ENCODE measurements around the gene SLC35F4. TPM values are rescaled to one million over a fixed set of nuclear protein-coding genes. Genes with fewer than 3 reads are reported as not detected.

SLC35F4 gene
- not detected for total RNA-seq
- polyA plus RNA-seq = not detected

DNA sequence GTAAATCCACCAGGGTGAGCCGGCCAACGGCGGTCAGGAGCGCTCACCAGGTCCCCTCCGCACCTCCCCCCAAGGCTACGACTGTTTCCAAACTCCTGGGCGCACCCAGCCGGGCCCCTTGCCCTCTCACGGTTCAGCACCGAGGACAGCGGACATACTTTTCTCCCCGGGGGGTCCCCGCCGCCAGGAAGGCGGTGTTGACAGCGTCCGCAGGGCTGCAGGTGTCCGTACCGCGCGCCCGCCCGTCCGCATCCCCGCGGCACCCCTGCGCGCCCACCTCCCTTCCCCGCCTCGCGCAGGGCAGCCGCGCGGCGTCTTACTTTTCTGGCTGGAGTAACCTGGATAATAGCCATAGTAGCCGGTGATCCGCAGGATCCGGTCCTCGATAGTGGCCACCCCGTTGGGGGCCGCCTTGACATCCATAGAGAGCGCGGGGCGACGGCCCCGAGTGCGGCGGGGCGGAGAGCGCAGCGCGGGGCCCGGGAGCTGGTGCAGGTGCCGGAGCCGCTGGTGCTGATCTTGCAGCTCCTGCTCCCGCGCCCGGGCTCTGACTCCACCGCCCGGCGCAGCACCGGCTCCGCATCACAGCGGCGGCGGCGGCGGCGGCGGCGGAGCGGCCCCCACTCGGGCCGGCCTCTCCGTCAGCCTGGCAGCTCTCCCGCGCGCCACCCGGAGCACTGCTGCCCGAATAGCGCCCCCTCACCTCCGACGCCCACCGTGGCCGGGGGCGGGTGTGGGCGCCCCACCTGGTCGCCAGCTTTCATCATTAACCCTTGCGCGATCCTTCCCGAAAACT lies at the start of gene SLC35F4:
SLC35F4 (minus strand) TSS at position 690 of the 796 bp plus-strand sequence.
- CTCF ChIA-PET = no interaction called here
- no peaks in the 10 kb centered on the region for H3K4me1 Mint-ChIP-seq
- DNase-seq = no peak
- POLR2A ChIA-PET = no interaction called here
- no peak within 1 kb of the TSS for H3K4me3 Mint-ChIP-seq
- Histone ChIP-seq H3K4me3 (ENCODE audit: low read length) (no peak within 1 kb of the TSS), H3K27me3 (ENCODE audit: insufficient read depth, low read length, poor library complexity, severe bottlenecking) (no peaks in the 10 kb centered on the region), H3K36me3 (ENCODE audit: insufficient read depth, low read length) (no peaks in the 10 kb centered on the region), H3K4me1 (ENCODE audit: insufficient read depth, low read length) (no peaks in the 10 kb centered on the region), H3K27ac (ENCODE audit: low read depth, low read length) (no peak within 1 kb of the TSS), H3K9me3 (ENCODE audit: low read length) (no peaks in the 10 kb centered on the region)
- H3K36me3 Mint-ChIP-seq = no peaks in the 10 kb centered on the region
- peaks cover 11 to 32% of the 10 kb centered on the region in 2 donors for H3K27me3 Mint-ChIP-seq
- H3K9me3 Mint-ChIP-seq = peaks cover 0 to 3% (median 0%) of the 10 kb centered on the region in 5 donors
- H3K27ac Mint-ChIP-seq = no peak within 1 kb of the TSS

DNA sequence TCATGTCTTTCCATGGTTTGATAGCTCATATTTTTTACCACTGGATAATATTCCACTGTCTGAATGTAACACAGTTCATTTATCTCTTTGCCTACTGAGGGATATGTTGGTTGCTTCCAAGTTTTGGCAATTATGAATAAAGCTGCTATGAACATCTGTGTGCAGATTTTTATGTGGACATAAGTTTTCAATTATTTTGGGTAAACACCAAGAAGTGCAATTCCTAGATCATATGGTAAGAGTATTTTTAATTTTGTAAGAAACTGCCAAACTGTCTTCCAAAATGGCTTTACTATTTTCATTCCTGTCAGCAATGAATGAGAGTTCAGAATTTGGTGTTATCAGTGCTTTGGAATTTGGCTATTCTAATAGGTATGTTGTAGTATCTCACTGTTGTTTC lies 43.7 kb upstream of the SLC35F4 start:
- no peaks in the 10 kb centered on the region for H3K4me1 Mint-ChIP-seq
- Histone ChIP-seq H3K9me3 (ENCODE audit: low read length) (no peaks in the 10 kb centered on the region), H3K4me1 (ENCODE audit: insufficient read depth, low read length) (no peaks in the 10 kb centered on the region), H3K36me3 (ENCODE audit: insufficient read depth, low read length) (no peaks in the 10 kb centered on the region), H3K27me3 (ENCODE audit: insufficient read depth, low read length, poor library complexity, severe bottlenecking) (no peaks in the 10 kb centered on the region), H3K27ac (ENCODE audit: low read depth, low read length) (no peak overlapping the region), H3K4me3 (ENCODE audit: low read length) (no peak overlapping the region)
- H3K36me3 Mint-ChIP-seq = no peaks in the 10 kb centered on the region
- H3K9me3 Mint-ChIP-seq = peaks cover 0 to 3% (median 2%) of the 10 kb centered on the region in 5 donors
- H3K27ac Mint-ChIP-seq = no peak overlapping the region
- H3K4me3 Mint-ChIP-seq = no peak overlapping the region
- peaks cover 0 to 6% of the 10 kb centered on the region in 2 donors for H3K27me3 Mint-ChIP-seq
- CTCF ChIA-PET = no interaction called here
- no peak for DNase-seq
- POLR2A ChIA-PET = no interaction called here

DNA sequence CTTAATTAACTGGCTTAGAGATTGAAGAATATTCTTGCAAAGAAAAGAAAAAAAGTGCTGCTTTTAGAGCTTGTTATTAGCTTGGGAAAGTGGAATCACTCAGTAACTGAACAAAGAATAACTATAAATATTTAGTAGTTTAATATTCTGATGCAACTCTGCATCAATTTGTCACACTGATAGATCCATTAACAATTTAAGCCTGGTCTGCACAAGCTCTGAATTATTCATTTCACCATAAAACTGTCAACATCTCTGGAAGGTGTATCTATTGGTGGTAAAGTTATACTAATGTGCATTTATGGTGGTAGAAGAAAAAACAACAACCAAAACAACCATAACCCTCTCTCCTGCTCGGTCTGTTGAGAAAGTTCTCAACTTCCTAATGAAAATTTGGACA lies 38.1 kb upstream of the SLC35F4 start:
- Mint-ChIP-seq H3K27ac (no peak overlapping the region), H3K27me3 (peaks cover 3 to 4% of the 10 kb centered on the region in 2 donors), H3K36me3 (no peaks in the 10 kb centered on the region), H3K9me3 (peaks cover 0 to 7% (median 0%) of the 10 kb centered on the region in 5 donors), H3K4me3 (no peak overlapping the region), H3K4me1 (no peaks in the 10 kb centered on the region)
- ChIA-PET CTCF (no interaction called here), POLR2A (no interaction called here)
- H3K27ac ChIP-seq (ENCODE audit: low read depth, low read length) = no peak overlapping the region
- H3K4me3 ChIP-seq (ENCODE audit: low read length) = no peak overlapping the region
- no peaks in the 10 kb centered on the region for H3K27me3 ChIP-seq (ENCODE audit: insufficient read depth, low read length, poor library complexity, severe bottlenecking)
- no peaks in the 10 kb centered on the region for H3K36me3 ChIP-seq (ENCODE audit: insufficient read depth, low read length)
- no peaks in the 10 kb centered on the region for H3K4me1 ChIP-seq (ENCODE audit: insufficient read depth, low read length)
- DNase-seq = no peak
- no peaks in the 10 kb centered on the region for H3K9me3 ChIP-seq (ENCODE audit: low read length)

DNA sequence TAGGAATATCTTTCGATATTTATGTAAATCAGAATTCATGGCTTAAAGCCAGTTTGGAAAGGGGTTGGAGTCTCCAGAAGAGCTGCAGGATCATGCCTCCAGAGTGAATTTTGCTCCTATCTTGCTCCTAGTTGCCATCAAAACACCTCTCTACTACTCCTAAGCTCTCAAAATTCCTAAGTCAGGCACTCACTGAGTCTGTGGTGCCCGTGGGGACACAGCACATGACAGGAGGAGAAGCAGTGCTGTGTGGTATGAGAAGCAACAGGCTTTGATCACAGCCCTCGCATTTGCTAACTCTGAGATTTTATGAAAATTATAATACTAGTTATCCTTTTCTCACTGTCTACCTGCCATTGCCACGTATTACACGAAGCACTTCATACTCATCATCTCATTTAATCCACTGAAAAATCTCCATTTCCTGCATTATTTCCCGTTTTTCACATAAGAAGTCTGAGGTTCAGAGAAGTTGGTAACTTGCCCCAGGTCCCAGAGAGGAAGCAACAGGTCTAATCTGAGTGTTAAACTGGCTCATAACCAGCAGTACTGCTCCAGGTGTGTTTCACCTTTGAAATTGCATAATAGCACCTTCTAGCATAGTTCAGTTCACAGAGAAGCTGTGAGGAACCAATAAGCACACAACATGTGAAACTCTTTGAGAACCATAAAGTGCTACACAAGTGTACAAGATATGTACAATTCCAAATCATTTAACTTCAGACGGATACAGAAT lies 33.1 kb upstream of the SLC35F4 start:
- H3K9me3 ChIP-seq (ENCODE audit: low read length) = no peaks in the 10 kb centered on the region
- H3K27ac ChIP-seq (ENCODE audit: low read depth, low read length) = no peak overlapping the region
- no peak overlapping the region for H3K4me3 ChIP-seq (ENCODE audit: low read length)
- no peaks in the 10 kb centered on the region for H3K4me1 Mint-ChIP-seq
- POLR2A ChIA-PET = no interaction called here
- H3K27ac Mint-ChIP-seq = no peak overlapping the region
- CTCF ChIA-PET = no interaction called here
- no peaks in the 10 kb centered on the region for H3K4me1 ChIP-seq (ENCODE audit: insufficient read depth, low read length)
- no peaks in the 10 kb centered on the region for H3K36me3 ChIP-seq (ENCODE audit: insufficient read depth, low read length)
- H3K9me3 Mint-ChIP-seq = peaks cover 0 to 7% (median 0%) of the 10 kb centered on the region in 5 donors
- H3K36me3 Mint-ChIP-seq = no peaks in the 10 kb centered on the region
- H3K27me3 ChIP-seq (ENCODE audit: insufficient read depth, low read length, poor library complexity, severe bottlenecking) = no peaks in the 10 kb centered on the region
- H3K27me3 Mint-ChIP-seq = peaks cover 0 to 16% of the 10 kb centered on the region in 2 donors
- no peak for DNase-seq
- H3K4me3 Mint-ChIP-seq = no peak overlapping the region

DNA sequence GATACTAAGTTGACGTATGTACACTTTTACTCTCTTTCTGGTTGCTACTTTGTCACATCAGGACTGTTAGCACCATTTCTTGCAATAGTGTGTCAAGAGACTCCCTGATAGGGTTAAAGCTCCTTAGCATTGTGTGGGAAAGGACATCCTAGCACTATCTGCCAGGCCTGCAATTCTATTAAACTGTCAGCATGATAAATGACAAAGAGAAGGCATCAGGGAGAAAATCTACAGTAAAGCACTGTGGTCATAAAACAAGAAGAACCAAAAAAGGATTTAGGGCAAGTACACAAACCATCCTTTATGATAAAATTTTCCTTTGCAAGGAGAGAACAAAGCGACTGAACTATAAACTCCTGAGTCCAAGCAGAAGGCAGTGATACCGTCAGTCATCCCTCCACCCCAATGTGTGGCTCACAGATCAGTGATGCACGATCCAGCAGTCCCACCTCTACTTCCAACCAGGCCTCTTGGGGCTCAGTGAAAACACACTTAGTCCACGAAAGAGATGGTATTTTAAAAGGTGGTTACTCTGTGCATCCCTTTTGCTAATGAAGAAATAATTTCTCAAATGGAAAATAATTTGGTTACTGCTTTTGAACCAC lies 31.4 kb upstream of the SLC35F4 start:
- H3K27ac Mint-ChIP-seq = no peak overlapping the region
- CTCF ChIA-PET = no interaction called here
- POLR2A ChIA-PET = no interaction called here
- H3K27me3 Mint-ChIP-seq = peaks cover 0 to 16% of the 10 kb centered on the region in 2 donors
- H3K36me3 ChIP-seq (ENCODE audit: insufficient read depth, low read length) = no peaks in the 10 kb centered on the region
- H3K4me3 ChIP-seq (ENCODE audit: low read length) = no peak overlapping the region
- H3K4me3 Mint-ChIP-seq = no peak overlapping the region
- no peaks in the 10 kb centered on the region for H3K36me3 Mint-ChIP-seq
- no peaks in the 10 kb centered on the region for H3K9me3 ChIP-seq (ENCODE audit: low read length)
- H3K4me1 ChIP-seq (ENCODE audit: insufficient read depth, low read length) = no peaks in the 10 kb centered on the region
- no peaks in the 10 kb centered on the region for H3K27me3 ChIP-seq (ENCODE audit: insufficient read depth, low read length, poor library complexity, severe bottlenecking)
- H3K4me1 Mint-ChIP-seq = no peaks in the 10 kb centered on the region
- no peak overlapping the region for H3K27ac ChIP-seq (ENCODE audit: low read depth, low read length)
- DNase-seq = no peak
- peaks cover 0 to 7% (median 0%) of the 10 kb centered on the region in 5 donors for H3K9me3 Mint-ChIP-seq

DNA sequence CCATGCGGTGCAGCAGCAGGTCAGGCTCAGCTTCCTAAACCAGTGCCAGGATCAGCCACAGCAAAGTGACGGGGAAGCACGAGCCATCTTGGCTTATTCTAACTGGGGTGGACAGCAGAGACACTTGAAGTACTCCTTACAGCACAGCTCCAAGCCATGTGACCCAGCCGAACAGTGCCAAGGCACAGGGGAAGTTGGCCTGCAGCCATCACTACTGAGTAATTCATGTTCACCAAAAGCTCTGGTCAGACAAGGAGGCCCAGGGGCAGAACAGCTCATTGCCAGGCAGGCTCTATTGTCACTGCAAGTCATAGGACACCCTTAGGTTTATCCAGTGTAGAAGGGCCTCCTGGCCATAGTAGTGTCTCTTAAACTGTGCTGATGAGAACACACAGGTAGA lies 23.4 kb upstream of the SLC35F4 start:
- Mint-ChIP-seq H3K9me3 (no peaks in the 10 kb centered on the region), H3K4me1 (no peaks in the 10 kb centered on the region), H3K27me3 (no peaks in the 10 kb centered on the region), H3K36me3 (no peaks in the 10 kb centered on the region), H3K27ac (no peak overlapping the region), H3K4me3 (no peak overlapping the region)
- Histone ChIP-seq H3K4me3 (ENCODE audit: low read length) (no peak overlapping the region), H3K36me3 (ENCODE audit: insufficient read depth, low read length) (no peaks in the 10 kb centered on the region), H3K9me3 (ENCODE audit: low read length) (no peaks in the 10 kb centered on the region), H3K27me3 (ENCODE audit: insufficient read depth, low read length, poor library complexity, severe bottlenecking) (no peaks in the 10 kb centered on the region), H3K4me1 (ENCODE audit: insufficient read depth, low read length) (no peaks in the 10 kb centered on the region), H3K27ac (ENCODE audit: low read depth, low read length) (no peak overlapping the region)
- no peak for DNase-seq
- ChIA-PET POLR2A (no interaction called here), CTCF (no interaction called here)

DNA sequence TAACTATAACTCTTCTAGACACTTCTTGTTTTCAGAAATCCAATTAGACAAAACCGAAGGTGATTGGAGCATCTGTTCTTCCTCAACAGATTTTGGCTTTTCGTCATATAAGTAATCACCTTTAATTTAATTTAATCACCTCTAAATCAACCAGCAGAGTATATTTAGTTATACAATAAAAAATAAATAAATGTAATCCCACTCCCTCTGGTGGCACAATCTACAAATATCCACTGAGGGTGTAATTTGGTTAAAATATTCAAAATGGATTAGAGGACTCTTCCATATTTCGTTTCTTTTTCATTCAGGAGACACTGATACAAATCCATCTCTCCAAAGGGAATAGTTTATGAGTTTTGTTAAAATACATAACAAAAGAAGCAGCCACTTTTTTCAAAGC lies 18.3 kb upstream of the SLC35F4 start:
- Histone ChIP-seq H3K9me3 (ENCODE audit: low read length) (no peaks in the 10 kb centered on the region), H3K27me3 (ENCODE audit: insufficient read depth, low read length, poor library complexity, severe bottlenecking) (no peaks in the 10 kb centered on the region), H3K4me1 (ENCODE audit: insufficient read depth, low read length) (no peaks in the 10 kb centered on the region), H3K27ac (ENCODE audit: low read depth, low read length) (no peak overlapping the region), H3K36me3 (ENCODE audit: insufficient read depth, low read length) (no peaks in the 10 kb centered on the region), H3K4me3 (ENCODE audit: low read length) (no peak overlapping the region)
- no peak overlapping the region for H3K4me3 Mint-ChIP-seq
- H3K9me3 Mint-ChIP-seq = peaks cover 0 to 7% (median 0%) of the 10 kb centered on the region in 5 donors
- no peaks in the 10 kb centered on the region for H3K27me3 Mint-ChIP-seq
- POLR2A ChIA-PET = no interaction called here
- H3K36me3 Mint-ChIP-seq = no peaks in the 10 kb centered on the region
- CTCF ChIA-PET = no interaction called here
- no peak overlapping the region for H3K27ac Mint-ChIP-seq
- DNase-seq = no peak
- H3K4me1 Mint-ChIP-seq = no peaks in the 10 kb centered on the region

DNA sequence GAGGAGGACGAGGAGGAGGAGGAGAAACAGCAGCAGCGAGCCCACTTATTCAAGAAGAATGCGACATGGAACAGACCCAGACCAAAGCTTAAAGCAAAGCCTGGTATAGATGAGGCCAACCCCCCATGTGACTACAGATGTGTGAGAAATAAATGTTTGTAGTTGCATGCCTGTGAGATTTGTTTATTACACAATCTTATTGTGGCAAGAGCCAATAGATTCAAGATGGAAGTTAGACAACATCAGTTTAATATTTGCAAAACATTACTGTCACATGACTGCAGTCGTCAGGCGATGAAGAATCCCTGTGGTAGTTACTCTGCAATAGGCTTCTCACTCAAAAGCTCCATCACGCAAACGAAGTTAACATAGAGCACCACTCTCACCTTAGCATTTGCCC lies 17.2 kb upstream of the SLC35F4 start:
- Histone ChIP-seq H3K9me3 (ENCODE audit: low read length) (no peaks in the 10 kb centered on the region), H3K27ac (ENCODE audit: low read depth, low read length) (no peak overlapping the region), H3K36me3 (ENCODE audit: insufficient read depth, low read length) (no peaks in the 10 kb centered on the region), H3K27me3 (ENCODE audit: insufficient read depth, low read length, poor library complexity, severe bottlenecking) (no peaks in the 10 kb centered on the region), H3K4me3 (ENCODE audit: low read length) (no peak overlapping the region), H3K4me1 (ENCODE audit: insufficient read depth, low read length) (no peaks in the 10 kb centered on the region)
- ChIA-PET CTCF (no interaction called here), POLR2A (no interaction called here)
- Mint-ChIP-seq H3K27ac (no peak overlapping the region), H3K9me3 (peaks cover 0 to 13% (median 5%) of the 10 kb centered on the region in 5 donors), H3K27me3 (no peaks in the 10 kb centered on the region), H3K4me3 (no peak overlapping the region), H3K4me1 (no peaks in the 10 kb centered on the region), H3K36me3 (no peaks in the 10 kb centered on the region)
- DNase-seq = no peak
